Eye (tissue), 1 donor: Measurements from ENCODE around the gene ABCC9.

ENCODE experiments used
- DNase-seq: peaks from one replicate; pipeline ENCODE4 v3.0.0-alpha.2; 2015

The ABCC9 gene

DNA sequence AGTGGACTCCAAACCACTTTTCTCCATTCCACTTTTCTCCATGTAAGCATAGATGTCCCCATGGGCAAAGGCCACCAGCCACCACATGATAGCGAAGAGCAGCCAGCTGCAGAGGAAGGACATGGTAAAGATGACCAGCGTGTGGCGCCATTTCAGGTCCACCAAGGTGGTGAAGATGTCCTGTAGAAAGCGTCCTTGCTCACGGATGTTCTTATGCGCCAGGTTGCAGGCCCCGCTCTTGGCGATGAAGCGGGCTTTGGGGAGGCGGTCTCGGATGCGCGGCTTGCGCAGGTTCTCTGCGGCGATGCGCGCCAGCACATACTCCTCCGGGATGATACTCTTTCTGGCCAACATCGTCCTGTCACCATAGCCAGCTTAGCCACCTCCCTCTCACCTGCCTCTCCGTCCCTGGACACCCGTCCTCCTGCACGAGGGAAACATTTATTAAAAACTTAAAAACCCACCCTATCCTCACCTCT, 167.9 kb downstream of the ABCC9 start:
- DNase-seq: peak; percentile 70

DNA sequence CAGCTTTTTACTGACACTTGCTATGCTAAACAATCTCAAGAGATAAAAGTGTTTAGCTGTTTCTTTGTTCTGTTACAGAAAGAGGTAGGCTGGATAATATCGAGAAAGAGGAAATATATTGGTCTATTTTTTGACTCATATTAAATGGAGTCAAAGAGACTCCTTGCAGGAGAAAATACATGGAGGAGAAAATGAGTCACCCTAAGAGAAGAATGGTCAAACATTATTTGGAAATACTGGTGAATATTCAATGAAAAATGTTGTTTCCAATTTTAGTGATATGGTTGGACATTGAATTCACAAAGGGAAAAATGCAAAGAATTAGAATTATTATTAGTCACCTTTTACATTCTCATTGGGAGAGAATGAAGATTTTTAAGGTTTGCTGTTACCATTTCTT, 169.9 kb downstream of the ABCC9 start:
- no peak for DNase-seq

DNA sequence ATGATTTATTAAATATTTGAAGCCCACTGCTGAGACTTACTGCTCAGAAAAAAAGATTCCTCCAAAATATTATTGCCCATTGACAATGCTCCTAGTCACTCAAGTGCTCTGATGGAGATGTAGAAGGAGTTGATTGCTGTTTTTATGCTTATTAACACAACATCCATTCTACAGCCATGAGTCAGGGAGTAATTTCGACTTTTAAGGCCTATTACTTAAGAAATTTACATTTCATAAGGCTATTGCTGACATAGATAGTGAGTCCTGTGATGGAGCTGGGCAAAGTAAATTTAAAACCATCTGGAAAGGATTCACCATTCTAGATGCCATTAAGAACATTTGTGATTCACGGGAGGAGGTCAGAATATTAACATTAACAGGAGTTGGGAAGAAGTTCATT, 171.9 kb downstream of the ABCC9 start:
- no peak for DNase-seq

DNA sequence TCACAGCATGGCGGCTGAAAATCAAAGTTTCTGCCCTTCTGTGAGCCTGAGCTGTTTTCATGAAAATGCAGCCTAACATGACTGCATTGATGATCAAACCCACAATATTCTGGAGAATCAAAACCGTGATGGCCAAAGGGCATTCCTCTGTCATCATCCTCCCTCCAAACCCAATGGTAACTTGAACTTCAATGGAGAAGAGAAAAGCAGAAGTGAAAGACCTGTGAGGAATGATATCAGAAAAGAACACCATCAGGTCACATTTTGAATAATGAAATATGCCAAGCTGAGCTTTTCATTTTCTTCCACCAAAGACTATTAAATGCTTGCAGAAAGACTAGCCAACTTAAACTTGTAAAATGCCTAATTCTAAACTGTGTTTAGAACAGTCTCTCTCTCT, 174.8 kb downstream of the ABCC9 start:
- no peak for DNase-seq

DNA sequence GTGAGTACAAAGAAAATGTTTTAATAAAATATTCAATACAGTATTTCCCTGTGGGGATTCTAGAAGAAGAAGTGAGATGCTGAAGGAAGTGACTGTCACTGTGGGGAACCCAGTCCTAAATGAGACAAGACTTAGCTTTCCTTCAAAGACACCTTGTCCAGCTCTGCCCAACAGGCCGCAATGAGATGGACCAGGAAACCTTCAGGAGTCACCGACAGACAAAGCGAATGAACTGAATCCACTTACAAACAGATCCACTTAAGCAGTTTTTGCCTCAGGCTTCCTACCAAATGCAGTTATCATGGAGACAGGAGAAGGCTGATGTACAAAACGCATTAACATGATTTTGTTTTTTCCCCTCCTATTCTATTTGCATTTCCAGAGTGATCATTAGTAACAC, 176.3 kb downstream of the ABCC9 start:
- no peak for DNase-seq

DNA sequence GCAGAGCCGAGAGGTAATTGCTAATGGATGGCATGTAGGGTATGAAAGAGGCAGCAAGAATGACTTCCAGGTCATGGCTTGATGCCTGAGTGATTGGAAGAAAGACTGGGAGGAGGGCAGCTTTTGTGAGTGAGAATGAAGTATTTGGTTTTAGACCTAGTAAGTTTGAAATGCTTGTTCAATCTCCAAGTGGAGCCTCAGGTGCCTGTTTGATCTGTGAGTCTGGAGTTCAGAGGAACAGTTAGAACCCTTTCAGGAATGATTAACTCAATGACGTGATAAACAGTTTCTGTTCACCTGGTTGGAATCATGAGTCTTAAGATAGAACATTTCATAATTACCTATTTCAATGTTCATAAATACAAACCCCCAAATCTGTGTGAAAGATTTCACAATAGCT, 177.2 kb downstream of the ABCC9 start:
- no peak for DNase-seq

DNA sequence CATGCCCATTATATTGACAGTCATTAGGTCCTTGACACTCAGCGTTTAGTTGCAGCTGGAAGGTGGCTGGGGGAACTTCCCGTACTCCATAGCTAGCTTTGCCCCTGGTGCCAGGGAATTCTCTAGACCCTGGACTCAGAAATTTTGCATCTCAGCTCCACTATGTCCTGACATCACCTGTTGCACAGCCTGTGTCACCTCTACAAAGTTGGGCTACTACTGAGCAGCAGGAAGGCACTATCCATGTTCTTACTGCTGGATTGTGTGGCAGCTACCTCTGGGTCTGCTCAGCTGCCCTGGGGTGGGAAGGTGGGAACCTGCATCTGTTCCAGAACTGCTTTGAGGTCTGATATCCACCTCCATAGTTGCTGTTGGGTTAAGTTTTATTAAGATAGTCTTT, 177.7 kb downstream of the ABCC9 start:
- no peak for DNase-seq

DNA sequence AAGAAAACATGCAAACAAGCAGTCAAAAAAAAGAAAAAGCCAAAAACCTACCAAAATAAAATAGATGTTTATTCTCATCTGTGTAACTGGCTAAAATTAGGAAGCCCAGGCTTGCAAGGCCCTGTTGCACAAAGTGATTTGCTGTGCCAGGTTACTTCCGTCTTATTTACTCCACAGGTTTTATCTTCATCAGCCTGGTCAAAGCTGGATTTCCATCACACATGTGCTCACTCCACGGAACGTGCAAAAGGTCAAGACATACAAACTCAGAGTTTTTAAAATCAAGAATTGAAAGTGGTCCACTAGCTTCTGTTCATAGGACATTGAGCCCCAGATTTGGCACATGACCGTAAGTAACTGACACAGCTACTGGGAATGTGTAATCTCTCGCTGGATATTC, 181.5 kb downstream of the ABCC9 start:
- no peak for DNase-seq

DNA sequence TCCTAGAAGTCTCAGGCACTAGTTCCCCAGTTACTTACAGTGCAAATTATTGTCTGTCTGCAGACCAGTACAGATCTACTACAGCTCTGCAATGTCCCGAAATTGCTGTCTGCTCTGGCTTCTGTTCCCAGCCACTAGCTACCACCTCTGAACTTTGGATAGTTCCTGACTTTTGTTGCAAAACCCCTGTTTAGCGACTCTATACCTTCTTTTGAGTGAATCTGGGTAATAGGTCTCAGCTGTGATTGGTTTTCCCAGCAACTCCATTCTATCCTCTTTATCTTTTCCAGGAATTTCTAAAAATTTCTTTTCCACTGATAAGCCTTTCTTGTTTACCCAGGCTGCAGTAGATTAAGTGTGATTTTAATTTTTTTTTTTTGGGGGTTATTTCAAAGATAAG, 183.5 kb downstream of the ABCC9 start:
- no peak for DNase-seq

DNA sequence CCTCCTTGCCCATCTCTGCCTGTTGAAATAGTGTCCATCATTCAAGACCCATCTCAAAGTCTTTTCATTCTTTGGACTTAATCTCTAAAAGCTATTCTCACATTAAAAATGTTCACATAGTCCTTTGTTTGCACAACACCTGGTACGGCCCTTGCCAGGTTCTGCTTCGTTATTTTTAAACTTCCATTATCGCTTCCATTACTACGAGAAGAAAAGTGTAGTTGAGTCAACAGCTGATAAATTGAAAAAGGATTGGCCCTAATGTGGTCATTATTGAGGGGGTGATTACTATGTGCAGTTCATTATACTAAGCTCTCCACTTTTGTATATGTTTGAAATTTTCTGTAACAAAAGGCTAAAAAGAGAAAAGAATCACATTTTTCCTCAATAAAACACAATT, 184.5 kb downstream of the ABCC9 start:
- no peak for DNase-seq

DNA sequence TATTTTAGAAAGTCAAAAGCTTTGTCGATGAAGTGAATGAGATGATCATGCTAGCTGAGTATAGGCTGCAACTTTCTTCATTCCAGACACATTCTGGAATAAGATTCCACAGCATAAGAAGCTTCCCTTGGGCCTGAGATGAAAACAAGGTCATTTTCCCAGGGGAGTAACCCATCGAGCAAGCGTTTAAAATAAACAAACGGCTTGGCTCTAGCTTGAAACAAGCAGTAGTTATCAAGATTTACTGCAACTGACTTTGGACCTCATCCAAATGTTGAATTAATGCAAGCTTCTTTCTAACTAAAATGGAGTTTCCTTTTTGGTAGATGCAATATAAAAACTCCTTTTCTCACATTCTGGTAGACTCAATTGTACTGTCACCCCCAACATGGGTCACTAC, 189.7 kb downstream of the ABCC9 start:
- no peak for DNase-seq
